Measurements from ENCODE around the gene SRPK3. TPM values are rescaled to one million over a fixed set of nuclear protein-coding genes. Genes with fewer than 3 reads are reported as not detected.
A peak's percentile ranks its signal among the peaks of the same experiment; 100 is the strongest.

Gene SRPK3
- total RNA-seq, 2 experiments from 2014 or later: not detected

GRCh38 chrX:153734871-153735270, 46.0 kb upstream of the SRPK3 start:
- POLR2A ChIA-PET: interaction anchor here (1.4 kb wide), 1 partner anchor 8 kb away, joined by 4 read pairs; no protein-coding TSS in a partner anchor
- TF ChIP-seq EZH2phosphoT487 (IDR thresholded peaks at IDR 0.05; ENCODE audit: borderline replicate concordance, low read depth, low read length): no peak
- TF ChIP-seq CTCF (conservative IDR thresholded peaks at IDR 0.05; ENCODE audit: low read length): no peak
- BruUV-seq (replicated peaks): no TSS peak
- Histone ChIP-seq H3K4me2 (ENCODE audit: low read length) (peak overlapping the region; percentile 26; the same call in 1 of the 2 replicates), H3K36me3 (ENCODE audit: insufficient read depth, low read length) (no peaks in the 10 kb centered on the region; the same call in 1 of the 2 replicates), H3K79me2 (ENCODE audit: insufficient read depth, low read depth, low read length) (no peaks in the 10 kb centered on the region), H3K27ac (ENCODE audit: low read depth, low read length, poor library complexity, severe bottlenecking) (no peak overlapping the region), H4K20me1 (ENCODE audit: insufficient read depth, low read length) (no peaks in the 10 kb centered on the region), H3K9me2 (ENCODE audit: insufficient read depth, low read length) (no peaks in the 10 kb centered on the region), H3K4me1 (ENCODE audit: insufficient read depth, low read length, poor library complexity, severe bottlenecking) (peaks cover 10% of the 10 kb centered on the region), H3K9me3 (ENCODE audit: low read length) (no peaks in the 10 kb centered on the region), H3K4me3 (ENCODE audit: low read depth, low read length, poor library complexity, severe bottlenecking) (no peak overlapping the region), H2AFZ (ENCODE audit: low read length) (no peak overlapping the region)
- CTCF ChIA-PET (ENCODE audit: unreplicated experiment): no interaction called here
- intact Hi-C loops (cut with micrococcal nuclease; ENCODE audit: unreplicated experiment): no loop called here
- no peak for DNase-seq (ENCODE audit: low spot score)

- peak overlapping the region; percentile 26; the same call in 1 of the 2 replicates for H3K4me2 ChIP-seq (ENCODE audit: low read length)
- no peak overlapping the region for H2AFZ ChIP-seq (ENCODE audit: low read length)
- no TSS peak for BruUV-seq (replicated peaks)
Observed at GRCh38 chrX:153735274-153735673, 45.6 kb upstream of the SRPK3 start.

More at GRCh38 chrX:153735274-153735673, 45.6 kb upstream of the SRPK3 start:
- H3K4me1 ChIP-seq (ENCODE audit: insufficient read depth, low read length, poor library complexity, severe bottlenecking): peaks cover 10% of the 10 kb centered on the region
- no peaks in the 10 kb centered on the region for H3K9me3 ChIP-seq (ENCODE audit: low read length)
- no peaks in the 10 kb centered on the region; the same call in 1 of the 2 replicates for H3K36me3 ChIP-seq (ENCODE audit: insufficient read depth, low read length)
- no peaks in the 10 kb centered on the region for H3K79me2 ChIP-seq (ENCODE audit: insufficient read depth, low read depth, low read length)
- DNase-seq (ENCODE audit: low spot score): peak; percentile 46
- intact Hi-C loops (cut with micrococcal nuclease; ENCODE audit: unreplicated experiment): no loop called here
- H3K27ac ChIP-seq (ENCODE audit: low read depth, low read length, poor library complexity, severe bottlenecking): no peak overlapping the region
- ChIA-PET CTCF (ENCODE audit: unreplicated experiment) (no interaction called here), POLR2A (interaction anchor here (1.4 kb wide), 1 partner anchor 8 kb away, joined by 4 read pairs; no protein-coding TSS in a partner anchor)
- TF ChIP-seq EZH2phosphoT487 (IDR thresholded peaks at IDR 0.05; ENCODE audit: borderline replicate concordance, low read depth, low read length) (no peak), CTCF (conservative IDR thresholded peaks at IDR 0.05; ENCODE audit: low read length) (peak; percentile 53; the same call in 1 of the 2 replicates)
- no peaks in the 10 kb centered on the region for H3K9me2 ChIP-seq (ENCODE audit: insufficient read depth, low read length)
- no peak overlapping the region for H3K4me3 ChIP-seq (ENCODE audit: low read depth, low read length, poor library complexity, severe bottlenecking)
- no peaks in the 10 kb centered on the region for H4K20me1 ChIP-seq (ENCODE audit: insufficient read depth, low read length)
